Measurements from ENCODE around the gene PCSK6.

The PCSK6 gene

DNA sequence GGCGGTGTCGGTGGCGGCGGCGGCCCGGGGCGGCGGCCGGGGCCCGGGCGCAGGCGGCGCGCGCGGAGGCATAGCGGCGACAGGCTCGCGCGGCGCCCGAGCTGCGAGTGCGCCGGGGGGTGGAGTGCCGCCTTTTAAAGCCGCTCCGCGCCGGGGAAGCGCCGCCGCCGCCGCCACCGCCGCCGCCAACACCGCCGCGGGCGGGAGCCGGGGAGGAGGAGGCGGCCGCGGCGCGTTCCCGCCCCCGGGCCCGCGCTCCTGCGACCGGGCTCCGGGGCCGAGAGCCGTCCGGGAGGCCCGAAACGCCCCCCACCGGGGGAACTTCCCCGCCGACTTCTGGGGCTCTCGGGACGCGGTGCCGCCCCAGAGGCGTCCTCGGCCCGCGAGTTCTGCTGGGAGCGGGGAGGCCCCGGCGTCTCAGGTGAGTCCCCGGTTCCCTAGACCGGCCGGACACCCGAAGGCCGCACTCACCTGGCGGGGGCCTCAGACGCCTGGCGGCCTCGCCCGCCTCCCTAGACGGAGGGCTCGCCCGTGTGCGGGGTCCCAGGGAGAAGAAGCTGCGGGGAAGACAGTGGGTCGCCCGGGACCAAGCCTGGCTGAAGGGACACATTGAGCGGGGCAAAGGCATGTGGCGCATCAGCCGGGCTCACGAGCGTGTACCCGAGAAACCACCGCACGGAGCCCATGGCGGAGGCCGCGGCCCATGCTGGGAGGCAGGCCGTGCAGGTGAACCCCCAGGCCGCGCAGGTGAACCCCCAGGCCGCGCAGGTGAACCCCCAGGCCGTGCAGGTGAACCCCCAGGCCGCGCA lies at the start of gene PCSK6:
PCSK6 (minus strand) TSS at position 109 of the 809 bp plus-strand sequence; CDS start at position 72, 37 bp downstream.
- Histone ChIP-seq H3K9ac (ENCODE audit: low read depth in 1 of 2, low read length in 2 of 2) (peak within 1 kb of the TSS in 1 of 2 donors; percentile 57), H3K9me3 (ENCODE audit: control insufficient read depth in 2 of 2, low read length in 2 of 2) (no peaks in the 10 kb centered on the region), H3K27me3 (ENCODE audit: control insufficient read depth in 2 of 2, insufficient read depth in 2 of 2, low read length in 2 of 2) (peaks cover 0 to 2% of the 10 kb centered on the region in 2 donors), H3K4me1 (ENCODE audit: control insufficient read depth in 2 of 2, insufficient read depth in 2 of 2, low read length in 2 of 2) (peaks cover 0 to 6% of the 10 kb centered on the region in 2 donors), H3K4me3 (ENCODE audit: low read length in 2 of 2) (peak within 1 kb of the TSS; percentile 56 to 60), H3K27ac (ENCODE audit: low read depth in 2 of 2, low read length in 2 of 2) (no peak within 1 kb of the TSS), H3K36me3 (ENCODE audit: control insufficient read depth in 2 of 2, insufficient read depth in 2 of 2, low read length in 2 of 2) (peaks cover 0 to 2% of the 10 kb centered on the region in 2 donors)

DNA sequence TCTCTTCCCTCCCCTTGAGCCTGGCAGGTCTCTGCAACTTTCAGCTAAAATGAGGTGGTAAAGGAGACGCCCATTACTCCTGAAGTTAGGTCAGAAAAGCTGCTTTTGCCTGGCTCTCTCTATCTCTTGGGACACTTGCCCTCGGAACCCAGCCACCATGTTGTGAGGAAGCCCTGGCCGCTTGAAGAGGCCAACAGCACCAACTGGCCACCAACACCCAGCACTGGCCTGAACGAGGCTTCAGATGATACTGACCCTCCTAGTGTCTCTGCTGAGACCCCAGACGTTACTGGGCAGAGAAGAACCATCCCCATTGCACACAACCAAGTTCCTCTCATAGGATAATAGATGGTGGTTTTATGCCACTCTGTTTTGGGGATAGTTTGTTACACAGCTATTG lies 49.5 kb upstream of the PCSK6 start:
- H3K36me3 ChIP-seq (ENCODE audit: control insufficient read depth in 2 of 2, insufficient read depth in 2 of 2, low read length in 2 of 2), result no peaks in the 10 kb centered on the region
- H3K4me3 ChIP-seq (ENCODE audit: low read length in 2 of 2), result no peak overlapping the region
- H3K27me3 ChIP-seq (ENCODE audit: control insufficient read depth in 2 of 2, insufficient read depth in 2 of 2, low read length in 2 of 2), result no peaks in the 10 kb centered on the region
- H3K4me1 ChIP-seq (ENCODE audit: control insufficient read depth in 2 of 2, insufficient read depth in 2 of 2, low read length in 2 of 2), result no peaks in the 10 kb centered on the region
- H3K27ac ChIP-seq (ENCODE audit: low read depth in 2 of 2, low read length in 2 of 2), result no peak overlapping the region
- H3K9me3 ChIP-seq (ENCODE audit: control insufficient read depth in 2 of 2, low read length in 2 of 2), result no peaks in the 10 kb centered on the region
- no peak overlapping the region for H3K9ac ChIP-seq (ENCODE audit: low read depth in 1 of 2, low read length in 2 of 2)

DNA sequence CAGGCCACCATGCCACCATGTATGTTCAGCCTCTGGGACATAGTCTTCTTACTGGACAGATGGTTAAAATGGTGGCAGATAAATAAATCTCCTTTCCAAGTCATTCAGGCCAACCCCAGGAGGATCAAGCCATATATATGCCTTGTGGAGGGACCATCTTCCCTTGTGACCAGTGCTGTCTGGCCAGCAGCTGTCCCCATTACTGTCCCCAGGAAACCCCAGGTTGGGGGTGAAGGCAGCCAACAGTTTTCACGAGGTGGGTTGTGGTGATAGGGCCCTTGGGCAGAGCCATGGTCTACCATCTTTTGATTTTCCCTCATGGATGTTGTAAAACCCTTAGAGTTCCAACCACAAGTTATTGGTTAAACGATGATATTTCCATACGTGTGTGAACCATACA lies 48.7 kb upstream of the PCSK6 start:
- no peak overlapping the region for H3K9ac ChIP-seq (ENCODE audit: low read depth in 1 of 2, low read length in 2 of 2)
- no peaks in the 10 kb centered on the region for H3K9me3 ChIP-seq (ENCODE audit: control insufficient read depth in 2 of 2, low read length in 2 of 2)
- no peak overlapping the region for H3K27ac ChIP-seq (ENCODE audit: low read depth in 2 of 2, low read length in 2 of 2)
- H3K27me3 ChIP-seq (ENCODE audit: control insufficient read depth in 2 of 2, insufficient read depth in 2 of 2, low read length in 2 of 2), result no peaks in the 10 kb centered on the region
- no peaks in the 10 kb centered on the region for H3K36me3 ChIP-seq (ENCODE audit: control insufficient read depth in 2 of 2, insufficient read depth in 2 of 2, low read length in 2 of 2)
- H3K4me1 ChIP-seq (ENCODE audit: control insufficient read depth in 2 of 2, insufficient read depth in 2 of 2, low read length in 2 of 2), result no peaks in the 10 kb centered on the region
- H3K4me3 ChIP-seq (ENCODE audit: low read length in 2 of 2), result no peak overlapping the region

DNA sequence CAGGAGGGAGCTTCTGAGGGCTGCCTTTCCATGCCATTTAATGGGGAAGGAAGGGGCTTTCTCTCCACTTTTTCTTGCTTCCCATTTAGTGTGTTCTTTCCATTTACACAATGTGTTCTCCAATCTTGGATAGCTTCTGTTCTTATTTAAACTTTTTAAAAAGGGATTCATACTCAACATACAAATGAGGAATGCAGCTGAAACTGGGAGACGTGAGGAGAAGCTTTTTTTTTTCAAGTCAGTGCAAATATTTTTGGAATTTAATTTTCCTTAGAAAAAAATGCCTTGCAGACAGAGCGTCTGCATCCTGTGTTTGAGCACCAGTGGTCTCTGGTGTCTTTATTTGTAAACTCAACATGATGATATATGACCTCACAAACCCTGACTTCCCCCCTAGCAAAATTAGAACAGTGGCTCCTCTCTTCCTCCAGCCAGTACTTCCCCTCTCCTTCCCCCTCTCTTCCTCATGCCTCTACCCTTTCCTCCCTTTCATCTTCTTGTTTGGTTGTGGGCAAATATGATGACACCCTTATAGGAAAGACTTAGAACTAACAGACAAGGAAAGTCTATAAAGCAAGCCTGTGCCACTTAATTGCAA lies 48.1 kb upstream of the PCSK6 start:
- Histone ChIP-seq H3K27ac (ENCODE audit: low read depth in 2 of 2, low read length in 2 of 2) (no peak overlapping the region), H3K4me1 (ENCODE audit: control insufficient read depth in 2 of 2, insufficient read depth in 2 of 2, low read length in 2 of 2) (no peaks in the 10 kb centered on the region), H3K27me3 (ENCODE audit: control insufficient read depth in 2 of 2, insufficient read depth in 2 of 2, low read length in 2 of 2) (no peaks in the 10 kb centered on the region), H3K9ac (ENCODE audit: low read depth in 1 of 2, low read length in 2 of 2) (no peak overlapping the region), H3K36me3 (ENCODE audit: control insufficient read depth in 2 of 2, insufficient read depth in 2 of 2, low read length in 2 of 2) (no peaks in the 10 kb centered on the region), H3K4me3 (ENCODE audit: low read length in 2 of 2) (no peak overlapping the region), H3K9me3 (ENCODE audit: control insufficient read depth in 2 of 2, low read length in 2 of 2) (no peaks in the 10 kb centered on the region)

DNA sequence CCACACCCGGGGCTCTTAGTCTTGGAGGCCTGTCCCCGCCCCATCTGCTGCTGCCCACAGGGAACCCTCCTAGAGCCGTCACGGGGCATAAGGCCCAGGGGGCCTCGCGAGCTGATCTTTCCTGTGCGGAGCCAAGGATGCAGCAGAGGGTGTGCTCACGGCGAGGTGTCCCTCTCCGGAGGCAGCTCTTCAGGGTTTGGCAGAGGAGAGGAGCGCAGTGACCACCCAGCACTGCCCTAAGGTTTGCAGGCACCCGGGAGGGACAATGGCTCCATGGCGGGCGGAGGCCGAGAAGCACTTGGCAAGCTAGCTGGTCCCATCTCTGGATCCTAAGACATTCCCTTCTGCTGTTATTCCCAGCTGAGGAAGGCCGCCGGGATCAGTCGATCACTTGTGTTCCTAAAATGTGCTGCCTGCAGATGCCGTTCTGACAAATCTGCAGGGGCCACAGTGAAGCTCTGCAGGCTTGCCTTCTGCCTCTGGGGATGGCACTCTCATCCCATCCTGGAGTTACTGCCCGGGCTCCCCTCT lies 47.4 kb upstream of the PCSK6 start:
- no peaks in the 10 kb centered on the region for H3K4me1 ChIP-seq (ENCODE audit: control insufficient read depth in 2 of 2, insufficient read depth in 2 of 2, low read length in 2 of 2)
- H3K4me3 ChIP-seq (ENCODE audit: low read length in 2 of 2), result no peak overlapping the region
- H3K9ac ChIP-seq (ENCODE audit: low read depth in 1 of 2, low read length in 2 of 2), result no peak overlapping the region
- no peak overlapping the region for H3K27ac ChIP-seq (ENCODE audit: low read depth in 2 of 2, low read length in 2 of 2)
- H3K36me3 ChIP-seq (ENCODE audit: control insufficient read depth in 2 of 2, insufficient read depth in 2 of 2, low read length in 2 of 2), result no peaks in the 10 kb centered on the region
- no peaks in the 10 kb centered on the region for H3K9me3 ChIP-seq (ENCODE audit: control insufficient read depth in 2 of 2, low read length in 2 of 2)
- H3K27me3 ChIP-seq (ENCODE audit: control insufficient read depth in 2 of 2, insufficient read depth in 2 of 2, low read length in 2 of 2), result no peaks in the 10 kb centered on the region

DNA sequence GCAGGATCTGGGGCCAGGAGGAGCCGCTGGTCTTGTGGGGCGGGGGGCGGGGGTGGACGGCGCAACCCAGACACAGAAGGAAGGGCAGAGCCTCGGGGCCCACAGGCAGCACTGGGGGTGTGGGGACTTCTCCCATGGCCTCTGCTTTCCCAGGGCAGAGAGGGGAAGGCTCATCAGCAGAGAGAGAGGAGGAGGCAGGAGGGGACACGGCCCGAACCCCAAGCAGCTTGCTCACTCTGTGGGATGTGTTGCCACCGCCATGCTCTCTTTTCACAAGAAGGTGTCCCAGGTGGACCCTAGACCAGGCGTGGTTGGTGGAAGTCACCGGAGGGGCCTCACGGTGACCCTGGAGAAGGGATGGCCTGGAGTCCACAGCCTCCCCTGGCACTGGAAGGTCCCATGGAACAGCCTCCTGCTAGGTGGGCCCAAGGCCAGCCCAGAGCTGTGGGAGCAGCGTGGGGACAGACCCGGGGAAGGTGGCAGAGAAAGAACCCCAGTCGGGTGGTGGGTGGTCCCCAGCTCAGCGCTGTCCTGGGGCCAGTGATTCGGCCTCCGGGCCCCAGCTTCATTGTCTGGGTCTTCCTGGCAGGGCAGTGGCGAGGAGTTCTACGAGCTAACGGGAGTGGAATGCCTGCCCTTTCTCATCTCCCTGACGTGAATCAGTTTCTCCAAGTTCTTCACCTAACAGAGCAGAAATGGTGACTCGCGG lies 46.8 kb upstream of the PCSK6 start:
- H3K27me3 ChIP-seq (ENCODE audit: control insufficient read depth in 2 of 2, insufficient read depth in 2 of 2, low read length in 2 of 2), result no peaks in the 10 kb centered on the region
- no peaks in the 10 kb centered on the region for H3K4me1 ChIP-seq (ENCODE audit: control insufficient read depth in 2 of 2, insufficient read depth in 2 of 2, low read length in 2 of 2)
- H3K27ac ChIP-seq (ENCODE audit: low read depth in 2 of 2, low read length in 2 of 2), result no peak overlapping the region
- no peak overlapping the region for H3K9ac ChIP-seq (ENCODE audit: low read depth in 1 of 2, low read length in 2 of 2)
- no peak overlapping the region for H3K4me3 ChIP-seq (ENCODE audit: low read length in 2 of 2)
- H3K36me3 ChIP-seq (ENCODE audit: control insufficient read depth in 2 of 2, insufficient read depth in 2 of 2, low read length in 2 of 2), result no peaks in the 10 kb centered on the region
- no peaks in the 10 kb centered on the region for H3K9me3 ChIP-seq (ENCODE audit: control insufficient read depth in 2 of 2, low read length in 2 of 2)

DNA sequence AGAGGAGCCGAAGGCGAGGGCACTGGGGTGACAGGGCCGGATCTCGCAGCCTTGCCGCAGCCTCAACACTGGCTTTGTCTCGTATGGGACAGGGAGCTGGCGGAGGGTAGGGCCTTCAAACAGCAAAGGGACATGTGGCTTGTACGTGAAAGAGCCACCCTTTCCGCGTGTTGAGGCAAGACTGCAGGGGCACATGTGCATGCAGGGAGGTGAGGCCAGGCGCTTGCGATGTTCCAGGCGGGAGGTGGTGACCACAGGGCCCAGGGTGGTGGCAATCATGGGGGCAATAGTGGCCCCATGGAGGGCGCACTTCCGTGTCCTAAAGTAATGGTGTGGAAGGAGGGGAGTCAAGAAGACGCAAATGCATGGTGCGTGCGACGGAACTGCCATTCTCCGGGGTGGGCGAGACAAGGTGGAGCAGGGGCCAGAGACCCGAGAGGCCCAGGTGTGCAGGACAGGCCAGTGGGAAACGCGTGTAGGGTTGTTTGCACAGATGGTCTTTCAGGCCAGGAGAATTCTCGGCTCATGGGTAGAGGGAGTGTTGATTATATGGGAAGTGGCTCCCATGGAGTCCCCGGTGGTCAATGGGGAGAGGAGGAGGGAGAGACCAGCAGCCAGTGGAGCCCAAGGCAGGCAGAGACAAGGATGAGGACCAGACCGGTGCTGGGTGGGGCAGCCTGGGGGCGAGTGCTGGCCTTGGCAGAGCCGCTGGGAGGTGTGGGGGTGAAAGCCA lies 45.8 kb upstream of the PCSK6 start:
- no peaks in the 10 kb centered on the region for H3K27me3 ChIP-seq (ENCODE audit: control insufficient read depth in 2 of 2, insufficient read depth in 2 of 2, low read length in 2 of 2)
- H3K27ac ChIP-seq (ENCODE audit: low read depth in 2 of 2, low read length in 2 of 2), result no peak overlapping the region

DNA sequence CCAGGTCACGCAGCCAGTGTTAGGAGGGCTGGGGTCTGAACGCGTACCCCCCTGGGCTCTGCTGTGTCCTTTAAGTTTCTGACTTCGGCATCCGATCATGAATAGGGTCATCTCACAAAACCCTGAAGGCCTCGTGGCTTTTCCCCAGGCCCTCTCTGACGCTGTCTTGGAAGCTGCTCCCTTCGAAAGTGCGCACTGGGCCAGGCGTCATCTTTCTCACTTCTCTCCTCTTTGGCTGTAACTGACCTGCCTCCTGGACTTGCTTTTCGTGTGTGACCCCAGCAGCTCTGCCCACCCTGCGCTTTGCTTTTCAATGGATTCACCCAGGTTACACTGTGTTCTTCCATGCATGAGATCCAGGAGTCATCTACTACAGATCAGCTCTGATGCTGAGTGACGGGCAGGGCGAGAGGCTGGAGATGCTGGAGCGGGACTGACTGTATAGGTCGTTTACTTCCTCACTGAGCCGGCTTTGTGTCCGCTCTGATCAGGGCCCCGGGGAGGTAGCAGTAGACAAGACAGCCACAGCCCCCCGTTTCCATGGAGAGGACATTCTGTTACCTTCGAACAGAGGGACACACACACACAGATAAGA lies 45.0 kb upstream of the PCSK6 start:
- Histone ChIP-seq H3K4me1 (ENCODE audit: control insufficient read depth in 2 of 2, insufficient read depth in 2 of 2, low read length in 2 of 2) (no peaks in the 10 kb centered on the region), H3K9me3 (ENCODE audit: control insufficient read depth in 2 of 2, low read length in 2 of 2) (no peaks in the 10 kb centered on the region), H3K36me3 (ENCODE audit: control insufficient read depth in 2 of 2, insufficient read depth in 2 of 2, low read length in 2 of 2) (no peaks in the 10 kb centered on the region), H3K27me3 (ENCODE audit: control insufficient read depth in 2 of 2, insufficient read depth in 2 of 2, low read length in 2 of 2) (no peaks in the 10 kb centered on the region), H3K27ac (ENCODE audit: low read depth in 2 of 2, low read length in 2 of 2) (no peak overlapping the region), H3K4me3 (ENCODE audit: low read length in 2 of 2) (no peak overlapping the region), H3K9ac (ENCODE audit: low read depth in 1 of 2, low read length in 2 of 2) (no peak overlapping the region)

More for the DNA sequence above, 45.8 kb upstream of the PCSK6 start:
- Histone ChIP-seq H3K4me1 (ENCODE audit: control insufficient read depth in 2 of 2, insufficient read depth in 2 of 2, low read length in 2 of 2) (no peaks in the 10 kb centered on the region), H3K36me3 (ENCODE audit: control insufficient read depth in 2 of 2, insufficient read depth in 2 of 2, low read length in 2 of 2) (no peaks in the 10 kb centered on the region), H3K9ac (ENCODE audit: low read depth in 1 of 2, low read length in 2 of 2) (no peak overlapping the region), H3K4me3 (ENCODE audit: low read length in 2 of 2) (no peak overlapping the region), H3K9me3 (ENCODE audit: control insufficient read depth in 2 of 2, low read length in 2 of 2) (no peaks in the 10 kb centered on the region)

DNA sequence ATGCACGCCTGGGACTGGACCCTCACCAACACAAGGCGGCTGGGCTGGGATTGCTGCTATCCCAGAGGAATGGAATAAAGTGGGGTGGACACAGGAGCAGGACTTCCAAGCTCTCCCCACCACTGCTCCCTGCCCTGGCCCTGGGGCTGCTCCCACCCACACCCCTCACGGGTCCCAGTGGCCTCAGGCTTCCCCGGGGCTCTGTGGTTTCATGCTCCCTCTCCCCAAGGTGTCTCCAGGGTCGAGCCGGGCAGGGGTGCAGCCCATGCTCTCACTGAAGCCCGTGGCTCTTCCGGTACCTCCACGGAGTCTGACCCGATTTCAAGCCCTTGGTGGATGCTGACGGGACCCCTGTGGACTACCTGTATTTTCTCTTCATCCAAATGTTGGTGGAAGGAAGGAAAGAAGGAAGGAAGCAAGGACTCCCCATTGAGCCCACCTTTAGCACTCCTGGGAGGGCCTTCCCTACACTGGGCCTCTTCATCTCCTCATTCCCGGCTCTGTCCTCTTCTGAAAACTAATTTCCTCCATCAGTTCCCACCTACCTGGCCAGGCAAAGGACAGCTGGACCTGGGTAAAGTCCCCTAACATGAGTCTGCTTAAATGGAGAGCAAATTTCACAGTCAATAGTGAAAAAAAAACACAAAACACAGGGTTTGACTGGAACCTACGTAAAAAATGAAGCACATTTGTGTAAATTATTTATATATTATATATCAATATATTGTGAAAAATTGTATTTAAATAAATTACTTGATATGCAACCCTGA lies 44.0 kb upstream of the PCSK6 start:
- no peaks in the 10 kb centered on the region for H3K27me3 ChIP-seq (ENCODE audit: control insufficient read depth in 2 of 2, insufficient read depth in 2 of 2, low read length in 2 of 2)
- no peaks in the 10 kb centered on the region for H3K9me3 ChIP-seq (ENCODE audit: control insufficient read depth in 2 of 2, low read length in 2 of 2)
- H3K4me1 ChIP-seq (ENCODE audit: control insufficient read depth in 2 of 2, insufficient read depth in 2 of 2, low read length in 2 of 2), result peaks cover 6% of the 10 kb centered on the region in 2 donors
- no peak overlapping the region for H3K4me3 ChIP-seq (ENCODE audit: low read length in 2 of 2)
- H3K27ac ChIP-seq (ENCODE audit: low read depth in 2 of 2, low read length in 2 of 2), result no peak overlapping the region
- H3K9ac ChIP-seq (ENCODE audit: low read depth in 1 of 2, low read length in 2 of 2), result no peak overlapping the region
- H3K36me3 ChIP-seq (ENCODE audit: control insufficient read depth in 2 of 2, insufficient read depth in 2 of 2, low read length in 2 of 2), result no peaks in the 10 kb centered on the region
